HG03139 (cell line): Measurements from ENCODE around the gene TFB1M.

Experiments used
- ATAC-seq: cut with Tn5 transposase; IDR thresholded peaks from one replicate; pipeline ENCODE4 v1.9.1; 2021; ENCODE audit not compliant: unreplicated experiment

TFB1M gene

GRCh38 chr6:155265843-155266535 lies 48.3 kb downstream of the TFB1M start:
- ATAC-seq: no peak

- ATAC-seq: no peak
Observed at GRCh38 chr6:155264693-155265320, 49.5 kb downstream of the TFB1M start.

- no peak for ATAC-seq
Observed at GRCh38 chr6:155263373-155264063, 50.8 kb downstream of the TFB1M start, which contains the start of gene CLDN20. Gene CLDN20, plus strand, starts transcription at chr6:155264013. Its CDS starts 11,707 bp downstream, at chr6:155275720.

DNA sequence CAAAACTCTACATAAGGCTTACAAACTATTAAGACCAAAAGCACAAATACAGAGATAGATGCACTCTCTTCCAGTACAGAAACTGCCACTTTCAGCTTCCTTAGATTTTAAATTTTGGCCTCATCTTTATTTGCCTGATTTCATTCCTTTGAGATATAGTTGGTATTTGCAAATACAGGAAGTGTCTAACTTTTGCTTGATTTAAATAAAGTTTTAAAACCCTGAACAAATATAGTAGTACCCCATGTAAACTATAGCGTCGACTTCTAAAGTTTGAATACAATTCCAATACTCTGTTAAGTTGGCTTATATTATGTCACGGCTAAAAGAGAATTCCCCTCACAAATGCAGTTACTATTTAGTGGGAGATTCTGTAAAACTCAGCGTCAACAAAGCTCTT lies 51.6 kb downstream of the TFB1M start:
- ATAC-seq: no peak

DNA sequence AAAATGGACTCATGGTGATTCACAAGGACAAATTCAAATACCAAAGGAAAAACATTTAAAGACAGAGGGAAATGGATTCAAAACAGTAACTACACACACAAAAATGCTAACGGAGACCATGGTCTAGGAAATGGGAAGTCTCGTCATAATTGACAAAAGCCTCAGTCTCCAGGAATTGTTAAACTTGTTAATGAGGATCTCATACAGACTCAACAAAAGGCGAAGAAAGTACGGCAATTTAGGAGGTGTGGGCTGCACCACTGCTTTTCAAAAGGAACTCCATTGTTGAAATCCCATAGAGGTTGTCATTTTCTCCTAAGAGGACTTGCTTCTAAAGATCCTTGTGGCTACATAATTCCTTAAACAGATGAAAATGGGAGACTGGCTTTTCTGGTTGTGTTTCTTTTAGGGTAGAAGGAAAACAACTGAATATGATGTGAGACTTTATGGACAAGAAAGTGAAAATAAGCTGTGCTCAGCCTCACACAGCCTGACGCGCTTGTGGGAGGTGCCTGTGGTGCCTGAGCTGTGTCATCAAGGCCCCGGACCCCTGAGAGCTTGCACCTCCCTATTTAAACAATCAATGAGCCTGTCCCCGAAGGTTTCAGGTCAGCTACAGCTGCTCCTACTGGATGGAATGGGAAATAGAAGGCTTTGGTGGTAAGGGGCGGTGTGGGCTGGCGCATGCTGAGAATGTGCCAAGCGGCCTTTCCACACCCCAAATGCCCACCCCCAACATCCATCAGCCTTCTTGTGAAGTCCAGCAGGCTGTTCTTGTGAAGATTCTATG lies 53.0 kb downstream of the TFB1M start:
- ATAC-seq: no peak

GRCh38 chr6:155260686-155261085 lies 53.6 kb downstream of the TFB1M start:
- no peak for ATAC-seq

DNA sequence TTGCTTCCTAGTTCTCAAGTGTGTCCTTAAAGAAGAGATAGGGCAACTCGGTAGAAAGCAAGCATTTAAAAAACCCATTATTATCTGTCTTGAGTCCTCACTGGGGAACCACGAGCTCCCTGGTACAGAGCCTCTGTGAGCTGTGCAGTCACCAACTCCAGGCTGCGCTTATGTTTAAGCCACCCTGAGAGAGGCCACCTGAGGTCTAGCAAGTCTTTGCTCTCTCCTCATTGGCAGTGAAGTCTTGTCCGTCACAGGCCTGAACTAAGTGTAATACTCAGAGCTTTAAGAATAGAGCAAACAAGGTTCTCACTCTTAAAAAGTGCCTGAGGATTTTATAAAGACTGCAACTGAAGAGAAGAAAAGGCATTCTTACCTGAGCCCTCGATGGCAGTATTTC lies 54.4 kb downstream of the TFB1M start:
- no peak for ATAC-seq

GRCh38 chr6:155259204-155259603 lies 55.1 kb downstream of the TFB1M start:
- no peak for ATAC-seq

DNA sequence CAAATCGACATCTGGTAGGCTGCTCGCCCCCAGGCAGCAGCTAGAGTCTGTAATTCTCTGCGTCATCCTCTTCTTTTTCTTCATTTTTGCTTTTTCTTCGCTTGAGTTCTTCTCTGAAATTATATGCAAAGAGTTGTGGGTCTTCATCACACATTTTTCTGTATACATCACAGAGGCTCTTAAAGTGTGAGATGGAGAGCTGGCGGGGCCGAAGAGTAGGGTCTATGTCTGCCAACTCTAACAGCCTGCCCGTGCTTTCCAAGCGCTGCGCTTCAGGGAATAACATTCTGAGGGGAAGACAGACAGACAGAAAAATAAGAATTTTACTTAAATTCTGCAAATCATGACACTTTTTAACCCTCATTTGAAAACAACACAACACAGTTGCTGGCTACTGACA lies 56.5 kb downstream of the TFB1M start:
- ATAC-seq: no peak

- ATAC-seq: no peak
Observed at GRCh38 chr6:155256122-155256795, 58.0 kb downstream of the TFB1M start.

DNA sequence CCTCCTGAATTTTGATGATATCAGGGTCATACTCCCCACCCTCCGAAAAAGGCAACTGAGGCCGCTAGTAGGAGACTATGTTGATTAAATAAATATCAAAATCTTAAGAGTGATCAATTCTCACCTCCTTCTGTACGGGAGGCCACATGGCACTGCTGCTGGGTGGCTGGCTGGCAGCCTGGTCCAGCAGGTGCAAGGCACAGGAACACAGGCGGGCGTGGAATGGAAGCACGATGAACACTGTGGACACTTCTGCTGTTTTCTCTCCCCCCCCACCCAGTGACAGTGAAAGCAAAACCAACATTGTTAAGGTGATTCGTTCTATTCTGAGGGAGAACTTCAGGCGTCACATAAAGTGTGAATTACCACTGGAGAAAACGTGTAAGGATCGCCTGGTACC lies 60.1 kb downstream of the TFB1M start:
- no peak for ATAC-seq

DNA sequence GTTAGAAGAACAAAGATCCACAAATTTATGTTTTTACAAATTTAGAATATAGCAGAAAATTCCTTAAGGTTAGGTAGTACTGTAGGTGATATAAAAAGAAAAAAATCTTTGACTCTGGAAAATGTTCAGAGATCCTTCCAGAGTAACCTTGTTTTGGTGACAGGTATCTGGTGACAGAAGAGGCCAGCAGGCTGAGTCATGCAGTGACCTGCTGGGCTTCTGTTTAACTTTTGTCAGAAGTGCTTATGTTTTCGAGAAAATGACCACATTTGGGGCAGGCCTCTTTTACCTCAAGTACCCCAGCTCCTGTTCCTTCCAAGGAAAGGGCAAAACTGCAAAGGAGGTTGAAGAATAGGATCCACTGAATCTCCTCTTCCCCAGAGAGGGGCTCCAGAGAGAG lies 60.9 kb downstream of the TFB1M start:
- ATAC-seq: no peak

DNA sequence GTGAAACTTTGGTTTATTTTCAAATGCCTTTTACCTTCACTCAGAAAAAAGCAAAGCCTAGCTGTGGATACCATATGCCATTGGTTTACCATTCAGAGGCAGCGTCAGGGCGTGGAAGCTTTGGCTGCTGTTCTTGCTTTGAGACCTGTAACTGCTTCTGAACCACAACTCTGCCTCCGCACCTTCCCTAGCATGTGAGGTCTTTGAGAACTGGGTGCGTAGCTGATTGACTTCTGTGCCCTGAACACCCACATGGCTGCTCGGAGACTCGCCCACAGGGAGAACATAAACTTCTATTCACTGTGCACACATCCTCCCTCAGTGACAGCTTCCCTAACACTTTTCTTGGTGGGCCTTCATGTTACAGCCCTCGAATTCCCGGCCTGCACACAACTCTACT lies 61.7 kb downstream of the TFB1M start:
- no peak for ATAC-seq

DNA sequence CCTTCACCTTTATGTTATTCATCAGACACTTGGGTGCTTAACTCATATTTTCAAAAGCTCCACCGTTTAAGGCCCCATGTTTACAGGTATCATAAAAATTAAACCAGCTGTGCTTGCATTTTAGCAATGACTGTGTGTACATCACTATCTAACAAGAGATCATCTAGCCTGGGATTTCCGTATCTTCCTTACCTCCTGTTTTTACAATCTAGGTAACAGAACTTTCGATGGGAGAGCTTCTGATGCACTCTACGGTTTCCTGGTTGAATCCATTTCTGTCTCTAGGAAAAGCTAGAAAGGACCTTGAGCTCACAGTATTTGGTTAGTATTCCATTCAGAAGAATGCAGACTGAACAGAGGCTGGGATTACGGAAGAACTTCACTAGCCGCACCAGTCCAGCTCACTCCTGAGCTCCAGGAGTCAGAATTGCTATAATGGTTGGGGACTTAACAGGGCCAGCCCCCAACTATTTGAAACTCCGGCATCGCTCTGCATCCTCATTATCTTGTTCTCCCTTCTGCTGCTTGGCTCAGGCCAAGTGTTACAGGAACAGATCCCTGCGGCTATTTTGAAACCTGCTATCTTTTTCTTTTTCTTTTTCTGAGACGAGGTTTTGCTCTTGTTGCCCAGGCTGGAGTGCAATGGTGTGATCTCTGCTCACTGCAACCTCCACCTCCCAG lies 63.4 kb downstream of the TFB1M start:
- ATAC-seq: no peak

- ATAC-seq: no peak
Observed at GRCh38 chr6:155248008-155249001, 66.0 kb downstream of the TFB1M start.

- ATAC-seq: no peak
Observed at GRCh38 chr6:155247618-155248007, 66.7 kb downstream of the TFB1M start.

DNA sequence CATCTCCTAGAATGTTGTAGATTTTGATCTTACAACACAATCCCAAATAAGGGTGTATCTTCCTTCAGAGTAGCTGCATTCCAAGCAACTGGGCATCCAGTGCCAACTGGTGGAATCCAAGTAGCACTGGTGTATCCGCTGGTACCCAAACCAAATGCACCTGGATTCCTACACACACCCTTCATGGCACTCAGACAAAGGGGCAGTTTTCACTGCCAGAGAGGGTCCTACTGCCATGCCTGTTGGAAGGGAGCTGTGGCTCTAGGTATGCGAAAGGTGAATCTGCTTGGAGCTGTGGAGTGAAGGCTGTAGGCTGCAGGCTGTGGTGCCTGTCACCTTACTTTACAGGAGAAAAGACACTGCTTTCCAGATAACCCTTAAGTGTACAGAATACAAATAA lies 67.5 kb downstream of the TFB1M start:
- ATAC-seq: no peak

GRCh38 chr6:155245831-155246230 lies 68.5 kb downstream of the TFB1M start:
- no peak for ATAC-seq

GRCh38 chr6:155245193-155245592 lies 69.1 kb downstream of the TFB1M start:
- ATAC-seq: no peak
